GM23248 (cell line): ENCODE measurements around the gene COL7A1.

Experiments
- EZH2 ChIP-seq: fragments of 200-600 bp; sonication (generic); IDR thresholded peaks from 2 replicates; pipeline ENCODE4 v1.6.1; 2018; ENCODE audit warnings: antibody characterized with exemption, mild to moderate bottlenecking; ENCODE audit not compliant: insufficient read depth, poor library complexity, severe bottlenecking
- EZH2phosphoT487 ChIP-seq: fragments of 200-600 bp; sonication (generic); IDR thresholded peaks from 2 replicates; pipeline ENCODE4 v1.6.1; 2018; ENCODE audit warnings: antibody characterized with exemption, moderate library complexity, mild to moderate bottlenecking, low read depth; ENCODE audit not compliant: insufficient read depth

DNA sequence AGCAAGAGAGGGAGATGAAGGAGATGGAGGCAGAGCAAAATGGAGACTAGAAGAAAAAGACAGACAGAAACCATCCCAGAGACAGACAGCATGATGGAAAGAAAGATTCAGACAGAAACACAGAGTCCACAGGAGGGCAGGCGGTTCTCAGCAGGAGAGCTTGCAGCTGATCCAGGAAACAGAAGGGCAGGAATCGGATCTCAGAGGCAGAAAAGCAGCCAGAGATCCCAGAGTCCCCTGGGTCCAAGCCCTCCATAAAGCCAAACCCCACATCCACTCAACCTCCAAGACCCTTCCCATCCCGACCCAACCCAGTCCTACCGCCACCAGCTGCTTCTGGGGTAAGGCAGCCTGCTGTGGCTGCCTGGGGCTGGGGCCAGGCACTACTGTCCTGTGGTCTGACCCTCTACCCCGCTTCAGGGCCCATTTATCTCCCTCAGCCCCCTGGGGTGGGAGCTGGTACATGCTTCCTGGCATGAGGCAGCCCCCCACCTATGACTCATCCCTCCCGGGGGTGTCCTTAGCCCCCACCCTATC is 31.7 kb downstream of the COL7A1 start, which contains the start of gene UCN2:
- TF ChIP-seq EZH2 (no peak), EZH2phosphoT487 (no peak)
